Central memory CD8-positive, alpha-beta T cell (primary cell): ENCODE results near the gene PAFAH1B1.
"Not testable (repeated sequence)": the region's sequence is repeated elsewhere in the genome, so short reads cannot be mapped to it uniquely, and the experiment has no call there.

Source experiments
- ATAC-seq: fragments of 150-1000 bp; cut with Tn5 transposase; replicated peaks from 2 replicates; pipeline ENCODE4 v1.10.0; 2022; ENCODE audit warnings: mild to moderate bottlenecking, moderate FRiP score, moderate number of reproducible peaks; ENCODE audit not compliant: poor library complexity, severe bottlenecking; ENCODE audit errors: extremely low read depth
- DNase-seq, 2 donors: peaks; one replicate each; pipeline ENCODE4 v3.0.0; 2021; ENCODE audit warnings: low spot score in 2 of 2
- H3K27ac Mint-ChIP-seq: one replicate; pipeline ENCODE4 v1.8.0; 2022; ENCODE audit warnings: low read depth, mild to moderate bottlenecking, moderate library complexity, mixed read lengths
- H3K27me3 Mint-ChIP-seq: one replicate; pipeline ENCODE4 v1.8.0; 2022; ENCODE audit warnings: mixed read lengths
- H3K36me3 Mint-ChIP-seq: one replicate; pipeline ENCODE4 v1.8.0; 2022; ENCODE audit warnings: mild to moderate bottlenecking, moderate library complexity, mixed read lengths; ENCODE audit not compliant: insufficient read depth
- H3K4me1 Mint-ChIP-seq: one replicate; pipeline ENCODE4 v1.8.0; 2022; ENCODE audit warnings: mixed read lengths
- H3K4me3 Mint-ChIP-seq: one replicate; pipeline ENCODE4 v1.8.0; 2022; ENCODE audit warnings: mild to moderate bottlenecking, moderate library complexity, mixed read lengths
- H3K9me3 Mint-ChIP-seq: one replicate; pipeline ENCODE4 v1.8.0; 2022; ENCODE audit warnings: mixed read lengths

Gene PAFAH1B1

DNA sequence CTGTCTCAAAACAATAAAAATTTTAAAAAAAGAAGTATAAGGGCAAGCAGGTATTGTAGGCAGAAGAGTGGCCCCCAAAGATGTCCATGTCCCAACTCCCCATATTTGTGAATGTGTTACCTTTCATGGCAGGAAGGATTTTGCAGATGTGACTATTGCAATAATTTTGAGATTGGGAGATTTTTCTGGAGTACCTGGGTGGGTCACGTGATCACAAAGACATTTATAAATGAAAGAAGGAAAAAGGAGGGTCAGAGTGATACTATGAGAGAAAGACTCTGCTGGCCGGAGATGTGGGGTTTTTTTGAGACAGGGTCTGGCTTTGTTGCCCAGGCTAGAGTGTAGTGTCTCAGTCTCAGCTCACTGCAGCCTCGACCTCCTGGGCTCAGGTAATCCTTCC, 27.4 kb upstream of the PAFAH1B1 start:
- DNase-seq = no peak
- Mint-ChIP-seq H3K36me3 (no peaks in the 10 kb centered on the region), H3K27me3 (peaks cover 6% of the 10 kb centered on the region), H3K4me3 (no peak overlapping the region), H3K4me1 (no peaks in the 10 kb centered on the region), H3K27ac (no peak overlapping the region), H3K9me3 (no peaks in the 10 kb centered on the region)
- no peak for ATAC-seq

DNA sequence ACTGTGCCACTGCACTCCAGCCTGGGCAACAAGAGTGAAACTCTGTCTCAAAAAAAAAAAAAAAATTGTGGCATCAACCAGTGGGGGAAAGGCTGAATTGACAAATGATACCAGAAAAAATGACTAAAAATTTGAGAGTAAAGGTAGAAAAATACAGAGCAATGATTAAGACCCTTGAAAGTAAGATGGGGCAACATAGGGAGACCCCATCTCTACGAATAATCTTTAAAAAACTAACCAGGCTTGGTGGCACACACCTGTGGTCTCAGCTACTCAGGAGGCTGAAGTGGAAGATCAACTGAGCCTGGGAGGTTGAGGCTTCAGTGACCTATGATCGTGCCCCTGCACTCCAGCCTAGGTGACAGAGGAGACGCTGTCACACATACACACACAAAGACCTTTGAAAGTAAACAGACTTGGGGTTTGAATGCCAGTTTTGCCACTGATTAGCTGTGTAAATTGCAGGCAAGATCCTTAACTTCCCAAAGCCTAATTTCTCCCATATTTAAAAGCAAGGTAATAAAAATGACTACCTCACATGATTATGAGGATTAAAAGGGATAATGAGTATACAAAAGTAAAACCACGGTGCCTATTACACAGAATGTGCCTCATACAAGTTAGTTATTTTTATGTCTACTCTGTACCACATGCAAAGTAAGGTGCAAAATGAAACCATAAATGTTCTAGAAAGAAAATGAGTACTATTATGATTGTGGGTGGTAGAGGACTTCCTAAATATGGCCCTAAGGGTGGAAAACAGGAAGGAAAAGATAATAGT, 21.7 kb upstream of the PAFAH1B1 start:
- Mint-ChIP-seq H3K4me1 (no peaks in the 10 kb centered on the region), H3K4me3 (no peak overlapping the region), H3K27me3 (peaks cover 9% of the 10 kb centered on the region), H3K27ac (no peak overlapping the region), H3K9me3 (no peaks in the 10 kb centered on the region), H3K36me3 (peaks cover 2% of the 10 kb centered on the region)
- ATAC-seq = no peak
- no peak for DNase-seq

DNA sequence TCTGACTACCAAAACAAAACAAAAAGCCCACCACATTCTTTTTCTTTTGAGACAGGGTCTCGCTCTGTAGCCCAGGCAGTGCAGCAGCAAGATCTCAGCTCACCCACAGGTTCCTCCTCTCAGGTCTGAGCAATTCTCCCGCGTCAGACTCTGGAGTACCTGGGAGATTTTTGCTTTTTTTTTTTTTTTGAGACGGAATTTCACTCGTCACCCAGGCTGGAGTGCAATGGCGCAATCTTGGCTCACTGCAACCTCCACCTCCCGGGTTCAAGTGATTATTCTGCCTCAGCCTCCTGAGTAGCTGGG, 21.2 kb upstream of the PAFAH1B1 start:
- not testable (repeated sequence) for H3K9me3 Mint-ChIP-seq, H3K4me3 Mint-ChIP-seq, H3K36me3 Mint-ChIP-seq, ATAC-seq, H3K4me1 Mint-ChIP-seq, H3K27ac Mint-ChIP-seq, H3K27me3 Mint-ChIP-seq, DNase-seq

DNA sequence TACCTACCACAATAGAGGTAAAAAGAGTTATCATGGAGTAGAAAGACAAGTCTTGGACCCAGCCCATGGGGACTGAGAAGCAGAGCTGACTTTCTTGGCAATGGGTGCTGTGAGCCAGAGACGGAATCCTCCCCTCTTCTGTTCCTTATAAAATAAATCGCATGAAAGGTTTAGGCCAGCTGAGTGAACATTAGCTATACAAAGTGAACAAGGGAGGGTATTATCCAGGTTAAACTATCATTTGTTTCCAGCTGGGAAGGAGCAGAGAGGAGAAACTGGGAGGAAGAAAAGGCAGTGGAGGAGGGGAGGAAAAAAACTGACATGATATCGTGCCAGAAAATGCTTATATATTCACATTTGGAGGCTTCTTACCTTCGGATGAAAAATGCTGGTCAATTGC, 13.3 kb upstream of the PAFAH1B1 start:
- ATAC-seq = no peak
- no peaks in the 10 kb centered on the region for H3K36me3 Mint-ChIP-seq
- no peaks in the 10 kb centered on the region for H3K4me1 Mint-ChIP-seq
- H3K27ac Mint-ChIP-seq = no peak overlapping the region
- DNase-seq = no peak
- no peaks in the 10 kb centered on the region for H3K9me3 Mint-ChIP-seq
- no peak overlapping the region for H3K4me3 Mint-ChIP-seq
- peaks cover 30% of the 10 kb centered on the region for H3K27me3 Mint-ChIP-seq

DNA sequence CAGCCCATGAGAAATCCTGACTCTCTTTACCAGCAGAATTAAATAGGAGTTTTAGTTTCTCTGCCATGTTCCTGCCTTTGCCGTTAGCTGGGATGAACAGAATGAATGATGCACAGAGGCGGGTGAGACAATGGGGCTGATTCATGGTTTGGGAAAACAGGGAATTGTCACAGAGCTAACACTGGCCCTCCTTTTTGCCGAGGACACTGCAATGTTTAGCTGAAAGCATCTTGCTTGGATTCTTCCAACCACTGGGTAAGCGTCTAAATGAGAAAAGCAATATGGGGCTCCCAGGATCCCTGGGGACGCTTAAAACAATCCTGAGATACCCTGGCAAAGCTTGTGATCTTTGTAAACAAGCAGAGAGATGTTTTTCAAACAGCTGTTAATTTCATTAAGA, 12.8 kb upstream of the PAFAH1B1 start:
- no peak for DNase-seq
- no peaks in the 10 kb centered on the region for H3K4me1 Mint-ChIP-seq
- H3K36me3 Mint-ChIP-seq = no peaks in the 10 kb centered on the region
- peaks cover 30% of the 10 kb centered on the region for H3K27me3 Mint-ChIP-seq
- H3K4me3 Mint-ChIP-seq = no peak overlapping the region
- H3K9me3 Mint-ChIP-seq = no peaks in the 10 kb centered on the region
- H3K27ac Mint-ChIP-seq = no peak overlapping the region
- no peak for ATAC-seq

DNA sequence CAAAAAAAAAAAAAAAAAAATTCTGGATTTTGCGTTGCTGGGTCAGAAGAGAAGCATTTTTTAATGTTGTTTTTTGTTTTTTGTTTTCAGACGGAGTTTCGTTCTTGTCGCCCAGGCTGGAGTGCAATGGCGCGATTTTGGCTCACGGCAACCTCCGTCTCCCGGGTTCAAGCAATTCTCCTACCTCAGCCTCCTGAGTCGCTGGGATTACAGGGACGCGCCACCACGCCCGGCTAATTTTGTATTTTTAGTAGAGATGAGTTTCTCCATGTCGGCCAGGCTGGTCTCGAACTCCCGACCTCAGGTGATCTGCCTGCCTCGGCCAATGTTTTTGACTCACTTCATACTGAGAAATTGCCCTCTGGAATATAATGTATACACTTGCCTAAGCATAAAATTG, 11.0 kb upstream of the PAFAH1B1 start:
- ATAC-seq = no peak

DNA sequence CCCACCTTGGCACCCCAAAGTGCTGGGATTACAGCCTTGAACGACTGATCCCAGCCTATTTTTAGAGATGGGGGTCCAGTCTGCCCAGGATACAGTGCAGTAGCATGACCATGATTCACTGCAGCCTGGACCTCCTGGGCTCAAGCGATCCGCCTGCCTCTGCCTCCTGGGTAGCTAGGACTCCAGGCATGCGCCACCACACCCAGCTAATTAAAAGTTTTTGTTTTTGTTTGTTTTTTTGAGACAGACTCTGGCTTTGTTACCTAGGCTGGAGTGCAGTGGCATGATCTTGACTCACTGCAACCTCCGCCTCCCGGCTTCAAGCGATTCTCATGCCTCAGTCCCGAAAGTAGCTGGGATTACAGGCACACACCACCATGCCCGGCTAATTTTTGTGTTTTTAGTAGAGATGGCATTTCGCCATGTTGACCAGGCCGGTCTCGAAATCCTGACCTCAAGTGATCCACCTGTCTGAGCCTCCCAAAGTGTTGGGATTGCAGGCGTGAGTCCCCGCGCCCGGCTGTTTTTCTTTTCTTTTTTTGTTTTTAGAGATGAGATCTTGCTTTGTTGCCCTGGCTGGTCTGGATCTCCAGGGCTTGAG, 2.3 kb upstream of the PAFAH1B1 start:
- DNase-seq (no peak), ATAC-seq (no peak)
- H3K36me3 Mint-ChIP-seq = peaks cover 13% of the 10 kb centered on the region
- H3K4me1 Mint-ChIP-seq = peaks cover 17% of the 10 kb centered on the region
- H3K9me3 Mint-ChIP-seq = no peaks in the 10 kb centered on the region
- no peak overlapping the region for H3K4me3 Mint-ChIP-seq
- peaks cover 11% of the 10 kb centered on the region for H3K27me3 Mint-ChIP-seq
- no peak overlapping the region for H3K27ac Mint-ChIP-seq

More for the DNA sequence above, 11.0 kb upstream of the PAFAH1B1 start:
- Mint-ChIP-seq H3K36me3 (no peaks in the 10 kb centered on the region), H3K9me3 (no peaks in the 10 kb centered on the region), H3K27ac (no peak overlapping the region), H3K27me3 (peaks cover 32% of the 10 kb centered on the region), H3K4me3 (no peak overlapping the region), H3K4me1 (no peaks in the 10 kb centered on the region)
- no peak for DNase-seq

DNA sequence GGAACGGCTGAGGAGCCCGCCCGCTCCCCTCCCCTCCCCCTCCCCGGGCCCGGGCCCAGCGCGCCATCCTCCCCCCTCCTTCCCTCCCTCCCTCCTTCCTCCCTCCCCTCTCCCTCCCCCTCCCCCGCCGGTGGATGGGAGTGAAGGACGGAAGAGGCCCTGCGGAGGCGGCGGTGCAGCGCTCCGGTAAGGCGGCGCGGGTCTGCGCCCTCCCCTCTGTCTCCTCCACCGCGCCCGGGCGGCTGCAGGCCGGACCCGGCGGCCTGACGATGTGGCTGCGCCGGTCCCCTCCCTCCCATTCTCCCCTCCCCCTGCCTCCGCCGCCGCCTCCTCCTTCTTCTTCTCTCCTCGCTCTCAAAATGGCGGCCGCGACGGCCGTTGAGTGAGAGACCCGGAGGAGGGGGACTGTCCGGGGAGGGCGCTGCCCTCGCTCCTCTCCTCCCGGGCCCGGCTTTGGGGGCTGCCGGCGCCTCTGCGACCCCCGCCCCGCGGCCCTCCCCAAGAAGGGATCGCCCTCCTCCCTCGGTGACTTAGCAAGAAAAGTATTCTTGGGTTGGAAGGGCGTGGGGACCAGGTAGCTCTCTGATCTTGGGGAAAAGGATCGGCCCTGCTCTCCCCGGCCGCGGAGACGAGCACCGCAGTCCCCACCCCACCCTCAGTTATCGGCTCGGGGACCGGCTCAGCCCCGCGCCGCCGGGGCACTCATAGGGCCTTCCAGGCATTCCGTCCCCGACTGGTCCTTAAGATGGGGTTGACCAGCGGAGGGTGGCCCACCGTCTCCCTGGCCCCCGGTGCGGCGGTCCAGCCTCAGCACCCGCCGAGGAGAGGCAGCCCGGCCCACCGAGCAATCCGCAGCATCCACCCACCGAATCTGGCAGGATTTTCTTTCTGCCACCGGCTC, 617 bp downstream of the PAFAH1B1 start:
- Mint-ChIP-seq H3K27me3 (no peaks in the 10 kb centered on the region), H3K27ac (peak overlapping the region; percentile 89), H3K36me3 (peaks cover 13% of the 10 kb centered on the region), H3K9me3 (no peaks in the 10 kb centered on the region), H3K4me1 (peaks cover 38% of the 10 kb centered on the region), H3K4me3 (peak overlapping the region; percentile 87)
- DNase-seq (peak in 1 of 2 donors; percentile 58), ATAC-seq (peak; percentile 60)

DNA sequence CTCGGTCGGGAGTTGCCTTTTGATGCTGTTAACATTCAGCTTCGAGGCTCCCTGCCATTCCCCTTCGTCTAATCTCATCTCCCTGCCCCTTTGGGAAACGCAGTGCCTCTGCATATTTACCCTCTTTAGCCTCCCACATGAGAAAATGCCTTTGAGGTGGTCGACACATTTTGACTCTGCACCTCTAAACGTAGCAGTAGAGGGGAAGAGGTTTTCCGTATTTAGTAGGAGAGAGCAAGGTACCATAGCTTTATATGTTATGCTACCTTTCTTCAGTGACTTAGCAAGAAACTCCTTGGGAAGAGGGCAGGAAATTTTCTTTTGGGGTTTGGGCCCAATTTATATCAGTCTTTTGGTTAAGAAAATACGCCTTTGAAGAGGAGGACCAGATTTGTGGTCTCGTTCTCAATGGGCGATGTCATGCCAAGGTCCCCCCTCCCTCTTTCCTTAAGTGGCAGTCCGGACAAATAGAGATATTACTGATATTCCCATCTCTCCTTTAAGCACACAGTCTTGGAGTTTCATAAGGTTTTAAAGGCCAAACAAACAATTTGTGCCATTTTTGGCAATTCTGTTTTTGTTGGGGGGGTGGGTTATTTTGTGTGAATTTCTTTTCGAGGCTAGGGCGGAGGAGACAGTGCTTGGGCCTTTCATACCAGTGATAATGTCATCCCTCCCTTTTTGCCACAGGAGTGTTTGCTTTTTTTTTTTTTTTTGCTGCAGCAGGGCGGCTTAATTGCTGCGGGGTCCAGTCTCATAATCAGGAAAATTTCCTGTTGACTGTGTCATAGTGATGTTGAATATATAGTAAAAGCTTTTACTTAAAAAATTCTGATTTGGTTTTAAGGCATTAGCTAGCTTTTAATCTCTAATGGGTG, 1.5 kb downstream of the PAFAH1B1 start:
- DNase-seq (no peak), ATAC-seq (no peak)
- Mint-ChIP-seq H3K27me3 (no peaks in the 10 kb centered on the region), H3K36me3 (peaks cover 13% of the 10 kb centered on the region), H3K4me3 (peak overlapping the region; percentile 87), H3K27ac (peak overlapping the region; percentile 89), H3K9me3 (no peaks in the 10 kb centered on the region), H3K4me1 (peaks cover 44% of the 10 kb centered on the region)

DNA sequence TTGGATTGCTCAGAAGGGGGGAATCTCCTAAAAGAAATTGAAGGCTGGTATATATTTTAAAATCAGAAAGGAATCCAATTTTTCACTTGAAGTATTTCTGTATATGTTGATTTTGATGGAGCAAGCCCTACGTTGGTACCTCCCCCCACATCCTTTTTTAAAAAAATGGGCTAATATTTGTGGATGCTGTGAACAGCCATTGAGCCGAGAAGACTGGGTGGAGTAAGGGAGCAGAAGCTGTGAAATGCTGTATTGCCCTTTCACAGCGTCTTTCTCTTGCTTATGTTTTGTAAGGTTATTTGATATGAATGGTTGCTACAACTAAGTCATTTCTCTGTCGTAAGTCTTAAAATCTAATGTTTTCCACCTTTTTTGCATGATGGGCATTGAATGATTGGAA, 2.3 kb downstream of the PAFAH1B1 start:
- no peak for DNase-seq
- peak overlapping the region; percentile 87 for H3K4me3 Mint-ChIP-seq

DNA sequence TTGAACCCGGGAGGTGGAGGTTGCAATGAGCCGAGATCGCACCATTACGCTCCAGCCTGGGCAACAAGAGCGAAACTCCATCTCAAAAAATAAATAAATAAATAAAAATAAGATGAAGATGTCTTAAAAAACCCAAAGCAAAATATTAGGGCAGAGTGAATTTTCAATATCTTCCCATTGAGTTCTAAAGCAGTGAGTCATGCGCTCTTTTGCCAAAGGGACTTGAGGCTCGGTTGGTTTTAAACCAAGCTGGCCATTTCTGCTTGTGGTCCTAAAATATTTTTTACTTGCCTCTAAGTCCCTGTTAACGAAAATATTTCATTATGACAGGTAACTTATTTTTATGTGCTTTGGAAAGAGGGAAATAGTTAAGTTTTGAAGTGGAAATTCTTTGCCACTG, 4.7 kb downstream of the PAFAH1B1 start:
- DNase-seq (no peak), ATAC-seq (no peak)
- no peaks in the 10 kb centered on the region for H3K9me3 Mint-ChIP-seq
- peaks cover 56% of the 10 kb centered on the region for H3K4me1 Mint-ChIP-seq
- peak overlapping the region; percentile 38 for H3K27ac Mint-ChIP-seq
- no peaks in the 10 kb centered on the region for H3K27me3 Mint-ChIP-seq
- peak overlapping the region; percentile 50 for H3K4me3 Mint-ChIP-seq
- peaks cover 15% of the 10 kb centered on the region for H3K36me3 Mint-ChIP-seq

More for the DNA sequence above, 2.3 kb downstream of the PAFAH1B1 start:
- Mint-ChIP-seq H3K27ac (peak overlapping the region; percentile 89), H3K36me3 (peaks cover 13% of the 10 kb centered on the region), H3K9me3 (no peaks in the 10 kb centered on the region), H3K27me3 (no peaks in the 10 kb centered on the region), H3K4me1 (peaks cover 44% of the 10 kb centered on the region)
- no peak for ATAC-seq

DNA sequence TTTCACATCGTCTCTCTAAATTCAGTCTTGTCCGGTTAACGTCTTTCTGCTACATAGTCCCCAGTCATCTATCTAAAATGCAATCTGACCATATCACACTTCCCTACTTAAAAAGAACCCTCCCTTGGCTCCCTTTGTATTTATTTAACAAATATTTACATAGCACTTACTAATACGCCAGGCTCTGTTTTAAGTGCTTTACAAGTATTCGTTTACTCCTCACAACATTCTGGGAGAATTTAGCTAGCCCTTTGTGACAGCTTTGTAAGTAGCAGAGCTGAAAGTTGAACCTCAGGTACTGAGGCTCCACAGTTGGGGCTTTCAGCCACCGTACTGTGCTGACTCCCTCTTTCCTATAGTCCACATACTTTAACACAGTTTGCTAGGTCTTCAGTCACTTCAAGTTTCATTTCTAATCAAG, 9.2 kb downstream of the PAFAH1B1 start:
- Mint-ChIP-seq H3K36me3 (peaks cover 15% of the 10 kb centered on the region), H3K27me3 (no peaks in the 10 kb centered on the region), H3K9me3 (no peaks in the 10 kb centered on the region), H3K4me1 (peaks cover 49% of the 10 kb centered on the region), H3K4me3 (peak overlapping the region; percentile 2), H3K27ac (peak overlapping the region; percentile 26)
- ATAC-seq (no peak), DNase-seq (no peak)
